ENCODE measurements around the gene MTAP.

Gene MTAP

DNA sequence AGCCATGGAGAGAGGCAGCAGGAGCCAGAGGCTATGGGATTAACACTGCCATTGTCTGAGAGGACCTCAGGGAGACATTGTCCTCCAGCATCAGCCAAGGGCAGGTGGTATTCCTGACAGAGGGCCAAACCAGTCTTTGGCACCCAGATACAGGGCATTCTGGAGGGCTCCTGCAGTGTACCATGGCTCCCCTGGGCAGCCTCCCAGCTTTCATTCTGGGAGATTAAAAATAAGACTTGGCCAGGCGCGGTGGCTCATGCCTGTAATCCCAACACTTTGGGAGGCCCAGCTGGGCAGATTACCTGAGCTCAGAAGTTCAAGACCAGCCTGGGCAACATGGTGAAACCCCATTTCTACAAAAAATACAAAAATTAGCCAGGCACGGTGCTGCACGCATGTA, 4.2 kb downstream of the MTAP start:
- no peak for DNase-seq

DNA sequence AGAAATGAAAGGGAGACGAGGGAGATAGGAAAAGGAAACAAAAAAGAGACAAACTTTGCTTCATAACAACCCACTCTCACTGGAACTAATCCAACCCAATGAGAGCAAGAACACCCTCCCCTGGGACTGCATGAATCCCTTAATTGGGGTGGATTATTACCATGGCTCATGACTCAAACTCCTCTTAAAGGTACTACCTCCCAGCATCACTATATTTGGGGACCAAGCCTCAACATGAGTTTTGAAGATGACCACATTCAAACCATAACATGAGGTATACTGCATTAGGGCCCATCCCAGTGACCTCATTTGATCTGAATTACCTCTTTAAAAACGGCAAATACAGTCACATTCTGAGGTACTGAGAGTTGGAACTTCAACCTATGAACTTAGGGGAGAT, 8.0 kb downstream of the MTAP start:
- DNase-seq = no peak

DNA sequence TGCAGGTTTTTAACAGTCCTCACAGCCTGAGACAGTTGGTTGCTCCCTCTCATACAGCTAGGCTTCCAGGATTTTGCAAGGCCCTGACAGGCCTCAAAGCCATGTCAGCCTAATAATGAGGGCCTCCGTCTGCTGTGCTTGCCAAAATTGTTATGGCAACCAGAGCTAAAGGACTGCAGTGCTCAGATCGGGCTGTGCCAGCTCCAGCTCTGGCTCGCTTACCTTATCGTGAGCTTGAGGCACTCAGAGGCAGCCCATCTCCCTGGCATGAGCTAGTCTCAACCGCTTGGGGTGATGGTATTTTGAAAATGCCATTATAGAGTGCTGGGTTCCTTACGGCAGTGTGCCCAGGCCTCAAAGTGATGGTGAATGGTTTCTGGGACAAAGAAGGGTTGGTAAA, 8.4 kb downstream of the MTAP start:
- no peak for DNase-seq

DNA sequence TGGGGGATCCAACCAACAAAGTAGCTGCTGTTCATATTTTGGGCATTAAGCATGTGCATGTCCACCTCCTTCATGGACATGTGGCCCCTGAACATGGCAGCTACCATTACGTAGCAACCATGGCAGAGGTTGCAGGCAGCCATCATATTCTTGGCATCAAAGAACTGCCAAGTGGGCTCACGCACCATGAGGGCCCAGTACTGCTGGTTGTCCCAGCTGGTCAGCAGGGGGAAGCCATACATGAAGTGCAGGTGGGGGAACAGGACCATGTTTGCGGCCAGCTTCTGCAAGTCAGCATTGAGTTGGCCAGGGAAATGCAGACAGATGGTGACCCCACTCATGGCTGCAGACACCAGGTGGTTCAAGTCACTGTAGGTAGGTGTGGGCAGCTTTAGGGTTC, 9.5 kb downstream of the MTAP start:
- no peak for DNase-seq

DNA sequence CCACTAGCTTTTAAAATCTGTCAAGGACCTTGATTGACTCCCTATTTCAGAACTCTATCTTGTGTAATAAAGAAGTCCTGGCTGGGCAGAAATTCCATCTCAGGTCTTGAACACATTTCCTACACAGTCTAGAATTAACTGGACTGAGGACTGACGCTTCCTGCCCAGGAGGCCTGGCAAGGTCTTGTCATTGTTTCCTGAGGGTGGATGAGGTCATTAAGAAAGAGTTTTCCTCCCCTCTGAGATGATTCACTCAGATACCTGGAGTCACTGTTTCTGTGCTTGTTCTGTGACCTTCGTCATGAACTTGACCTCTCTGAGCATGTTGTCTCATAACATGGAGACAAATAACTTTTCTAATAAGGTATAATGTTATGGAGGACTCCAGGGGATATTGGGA, 10.0 kb downstream of the MTAP start:
- DNase-seq = no peak

DNA sequence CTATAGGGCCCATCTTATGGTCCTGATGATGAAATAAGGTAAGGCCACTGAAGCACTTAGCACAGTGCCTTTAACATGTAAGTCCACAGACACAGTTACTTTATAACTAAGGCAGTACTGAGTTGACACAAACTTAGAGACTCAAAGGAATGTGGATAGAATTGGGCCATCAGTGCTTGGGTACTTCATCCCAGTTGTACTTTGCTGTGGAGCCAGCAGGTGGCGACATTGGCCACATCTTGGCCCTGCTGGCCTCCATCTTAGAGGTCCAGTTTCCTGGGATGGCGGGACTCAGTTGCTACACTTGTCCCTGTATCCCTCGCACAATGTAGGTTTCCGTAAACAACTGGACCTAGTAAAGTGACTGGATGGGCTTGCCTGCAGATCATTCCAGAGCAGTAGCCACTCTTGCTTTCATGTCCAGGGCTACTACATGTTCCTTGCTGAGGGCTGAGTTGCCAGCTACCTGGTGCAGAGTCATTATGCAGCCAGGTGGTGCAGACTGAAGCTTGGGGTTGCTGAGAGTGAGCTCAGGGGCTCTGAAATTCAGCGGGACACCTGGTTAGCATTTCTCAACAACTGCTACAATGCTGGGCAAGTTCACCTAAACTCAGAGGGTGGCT, 10.6 kb downstream of the MTAP start:
- DNase-seq = peak; percentile 46 to 62

DNA sequence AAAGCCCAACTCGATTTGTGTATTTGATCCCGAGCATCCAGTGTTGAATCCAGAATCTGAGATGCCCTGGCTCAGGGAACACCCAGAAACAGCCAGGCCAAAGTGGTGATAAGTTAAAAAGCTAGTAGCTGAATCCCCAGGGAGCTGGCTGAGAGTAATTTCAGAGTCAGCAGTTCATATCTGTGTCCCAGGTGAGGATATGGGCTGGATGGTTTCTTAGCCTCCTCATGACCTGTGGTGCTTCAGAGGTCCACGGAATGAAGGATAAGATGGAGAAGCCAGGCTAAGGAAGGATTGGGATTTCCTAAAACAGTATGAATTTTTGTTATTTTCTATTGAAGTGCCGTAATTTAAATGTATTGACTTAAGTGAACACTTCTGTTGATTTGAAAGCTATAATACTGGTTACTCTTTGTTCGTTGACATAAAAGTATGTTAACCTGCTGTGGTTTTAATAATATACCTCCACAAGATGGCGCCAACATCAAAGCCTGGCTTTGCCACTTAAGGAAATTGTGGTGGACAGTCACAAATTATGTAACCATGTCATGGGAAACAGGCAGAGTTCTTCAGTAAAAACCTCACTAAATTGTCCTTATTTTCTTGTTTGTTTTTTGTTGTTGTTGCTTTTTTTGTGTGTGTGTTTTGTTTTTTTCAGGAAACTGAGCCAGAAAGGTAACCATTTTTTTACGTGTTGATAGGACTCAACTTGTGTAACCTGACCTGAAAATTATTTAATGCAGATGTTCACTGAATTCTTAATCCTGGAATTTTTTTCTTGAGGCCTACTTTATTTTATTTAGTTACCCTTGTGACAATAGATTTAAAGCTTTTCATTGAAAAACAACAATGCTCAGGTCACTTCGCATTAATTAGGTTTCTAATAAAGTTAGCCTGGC, 11.4 kb downstream of the MTAP start:
- DNase-seq = peak; percentile 15 to 69

DNA sequence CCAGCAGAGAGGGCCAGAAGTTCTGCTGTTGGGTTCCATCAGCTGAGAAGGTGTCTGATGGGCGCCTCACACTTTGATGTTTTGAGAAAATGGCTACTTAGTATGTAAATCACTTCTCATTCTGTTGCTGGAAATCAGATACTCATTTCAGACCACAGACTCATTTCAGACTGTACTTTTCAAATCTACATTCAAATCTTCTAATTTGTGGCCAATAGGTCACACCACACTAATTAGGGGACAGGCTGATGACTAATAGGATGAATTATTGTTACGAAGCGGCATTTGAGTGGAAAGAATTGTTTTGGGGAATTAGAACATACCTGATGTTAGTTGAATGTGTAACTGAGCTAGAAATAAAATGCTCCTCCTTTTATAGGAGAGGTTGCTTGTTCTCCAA, 13.2 kb downstream of the MTAP start:
- no peak for DNase-seq

DNA sequence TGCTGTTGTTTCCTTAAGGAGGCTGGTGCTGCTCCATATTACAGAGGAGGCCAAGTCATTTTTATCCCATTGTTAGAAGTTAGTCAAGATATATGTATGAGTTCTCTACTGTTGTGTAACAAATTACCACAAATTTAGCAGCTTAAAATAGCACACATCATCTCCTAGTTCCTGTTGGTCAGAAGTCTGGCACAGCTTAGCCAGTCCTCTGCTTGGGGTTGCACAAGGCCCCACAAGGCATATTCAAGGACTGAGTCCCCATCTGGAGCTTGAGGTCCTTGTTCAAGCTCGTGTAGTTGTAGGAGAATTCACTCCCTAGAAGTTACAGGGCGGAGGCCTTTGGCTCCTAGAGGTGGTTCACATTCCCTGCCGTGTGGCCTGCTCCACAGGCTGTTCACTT, 14.7 kb downstream of the MTAP start:
- DNase-seq = no peak

DNA sequence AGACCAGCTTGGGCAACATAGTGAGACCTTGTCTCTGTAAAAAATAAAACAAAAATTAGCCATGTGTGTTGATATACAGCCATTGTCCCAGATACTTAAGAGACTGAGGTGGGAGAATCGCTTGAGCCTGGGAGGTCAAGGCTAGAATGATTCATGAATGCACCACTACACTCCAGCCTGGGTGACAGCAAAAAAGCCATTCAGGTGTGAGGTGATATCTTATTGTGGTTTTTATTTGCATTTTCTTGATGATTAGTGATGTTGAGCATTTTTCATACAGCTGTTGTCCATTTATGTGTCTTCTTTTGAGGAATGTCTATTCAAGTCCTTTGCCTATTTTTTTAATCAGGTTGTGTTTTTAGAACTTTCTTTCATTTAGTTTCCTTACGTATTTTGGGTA, 23.2 kb downstream of the MTAP start:
- no peak for DNase-seq

DNA sequence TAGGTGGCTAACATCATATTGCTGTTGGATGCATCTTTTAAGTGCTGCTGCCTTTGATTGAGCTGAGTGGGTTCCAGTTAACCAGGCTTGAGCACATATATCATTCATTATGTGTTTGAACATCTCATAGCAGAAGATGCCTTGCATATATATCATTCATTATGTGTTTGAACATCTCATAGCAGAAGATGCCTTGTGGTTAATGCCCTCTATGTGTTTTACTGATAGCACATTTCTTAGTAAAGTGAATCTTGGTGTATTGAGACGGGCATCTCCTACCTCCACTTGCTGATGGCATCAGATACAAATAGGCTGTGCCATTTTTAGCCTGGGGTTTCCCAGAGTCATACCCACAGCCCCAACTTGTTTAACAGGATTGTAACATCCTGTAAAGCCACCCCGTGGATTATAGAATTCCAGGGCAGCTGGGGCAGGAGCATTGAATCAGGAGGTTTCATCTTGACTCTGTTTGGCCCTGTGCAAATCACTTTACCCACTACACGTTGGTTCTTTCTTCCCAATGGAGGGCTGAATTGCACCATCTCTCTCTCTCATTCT, 26.5 kb downstream of the MTAP start:
- no peak for DNase-seq

DNA sequence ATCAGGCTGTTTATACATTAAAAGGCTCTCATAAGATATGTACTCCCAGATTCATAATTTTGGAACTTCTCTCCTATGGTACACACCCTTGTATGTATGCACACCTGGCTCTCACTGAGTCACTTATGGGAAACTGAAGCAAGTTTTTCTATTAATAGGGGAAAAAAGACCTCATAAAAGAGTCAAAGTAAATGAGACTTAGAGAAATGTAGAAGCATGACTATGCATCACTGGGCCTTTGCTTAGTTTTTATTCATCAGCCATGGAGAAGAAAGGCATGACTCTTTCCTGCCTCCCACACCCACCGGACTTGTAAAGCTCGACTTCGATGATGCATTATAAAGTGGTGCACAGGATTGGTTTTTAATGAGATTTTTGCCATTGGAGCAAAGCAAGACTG, 28.2 kb downstream of the MTAP start:
- DNase-seq = no peak

DNA sequence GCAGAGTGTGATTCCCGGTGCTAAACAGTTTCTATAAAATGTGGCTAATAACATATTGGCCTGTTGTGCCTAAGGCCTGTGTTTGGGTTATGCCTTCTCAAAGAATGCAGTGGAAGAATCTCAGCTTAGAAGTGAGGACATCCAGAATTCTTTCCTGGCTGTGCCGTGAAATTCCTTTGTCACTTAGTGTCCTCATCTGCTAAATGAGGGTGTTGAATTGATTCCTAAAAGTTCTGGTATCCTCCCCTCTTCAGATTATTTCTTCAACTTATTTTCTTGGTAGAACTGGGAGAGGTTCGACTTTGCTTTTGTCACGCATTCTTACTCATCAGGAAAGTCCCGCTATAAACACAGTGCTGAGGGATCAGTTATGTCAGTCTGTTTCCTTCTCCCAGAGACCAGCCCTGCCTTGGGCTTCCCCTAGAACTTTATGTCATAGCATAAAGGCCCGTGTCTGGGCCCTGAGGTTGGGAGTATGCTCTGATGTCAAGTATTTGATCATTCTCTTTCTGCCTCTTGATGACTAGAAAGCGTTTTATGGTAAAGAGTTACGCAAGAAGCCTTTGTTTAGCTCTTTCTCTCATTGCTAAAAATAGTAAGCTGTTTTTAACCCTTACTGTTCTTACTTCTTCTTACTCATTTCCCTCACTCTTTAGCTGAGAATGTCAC, 29.5 kb downstream of the MTAP start:
- no peak for DNase-seq

DNA sequence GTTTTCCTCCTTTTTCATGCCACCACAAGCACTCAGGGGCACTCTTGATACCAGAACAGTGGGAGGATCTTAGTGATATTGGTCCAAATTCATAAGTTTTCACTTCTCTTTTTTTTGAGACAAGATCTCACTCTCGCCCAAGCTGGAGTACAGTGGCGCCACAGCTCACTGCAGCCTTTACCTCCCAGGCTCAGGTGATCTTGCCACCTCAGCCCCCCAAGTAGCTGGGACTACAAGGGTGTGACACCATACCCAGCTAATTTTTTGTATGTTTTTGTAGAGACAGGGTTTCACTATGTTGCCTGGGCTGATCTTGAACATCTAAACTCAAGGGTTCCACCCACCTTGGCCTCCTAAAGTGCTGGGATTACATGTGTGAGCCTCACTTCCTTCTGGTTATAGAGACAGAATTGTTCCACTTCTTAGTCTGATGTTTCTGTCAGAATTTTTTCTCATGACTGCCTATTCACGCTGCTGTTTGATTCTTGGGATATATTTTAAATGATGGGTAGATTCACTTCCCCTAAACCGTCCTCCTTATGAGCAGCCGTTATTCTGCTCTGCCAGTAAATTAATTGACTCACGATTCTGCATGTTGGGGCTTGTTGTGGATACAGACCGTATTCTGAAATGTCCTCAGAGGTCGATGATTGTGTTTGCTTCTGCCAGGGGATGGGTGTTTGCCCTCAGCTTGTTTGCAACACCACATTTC, 30.8 kb downstream of the MTAP start:
- no peak for DNase-seq

DNA sequence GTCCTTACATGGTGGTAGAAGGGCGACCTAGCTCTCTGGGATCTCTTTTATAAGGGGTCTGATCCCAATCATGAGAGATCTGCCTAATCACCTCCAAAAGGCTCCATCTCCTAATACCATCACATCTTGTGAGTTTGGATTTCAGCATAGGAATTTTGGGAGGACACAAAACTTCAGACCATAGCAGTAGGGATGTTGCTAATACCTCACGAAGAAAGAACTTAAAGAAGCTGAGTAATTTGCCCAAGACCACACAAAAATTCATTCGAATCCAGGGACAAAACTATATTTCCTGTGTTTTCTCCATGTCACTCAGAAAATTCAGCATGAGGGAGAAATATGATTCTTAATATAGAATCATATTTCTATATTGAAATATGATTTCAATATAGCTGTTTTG, 32.7 kb downstream of the MTAP start:
- DNase-seq = no peak

DNA sequence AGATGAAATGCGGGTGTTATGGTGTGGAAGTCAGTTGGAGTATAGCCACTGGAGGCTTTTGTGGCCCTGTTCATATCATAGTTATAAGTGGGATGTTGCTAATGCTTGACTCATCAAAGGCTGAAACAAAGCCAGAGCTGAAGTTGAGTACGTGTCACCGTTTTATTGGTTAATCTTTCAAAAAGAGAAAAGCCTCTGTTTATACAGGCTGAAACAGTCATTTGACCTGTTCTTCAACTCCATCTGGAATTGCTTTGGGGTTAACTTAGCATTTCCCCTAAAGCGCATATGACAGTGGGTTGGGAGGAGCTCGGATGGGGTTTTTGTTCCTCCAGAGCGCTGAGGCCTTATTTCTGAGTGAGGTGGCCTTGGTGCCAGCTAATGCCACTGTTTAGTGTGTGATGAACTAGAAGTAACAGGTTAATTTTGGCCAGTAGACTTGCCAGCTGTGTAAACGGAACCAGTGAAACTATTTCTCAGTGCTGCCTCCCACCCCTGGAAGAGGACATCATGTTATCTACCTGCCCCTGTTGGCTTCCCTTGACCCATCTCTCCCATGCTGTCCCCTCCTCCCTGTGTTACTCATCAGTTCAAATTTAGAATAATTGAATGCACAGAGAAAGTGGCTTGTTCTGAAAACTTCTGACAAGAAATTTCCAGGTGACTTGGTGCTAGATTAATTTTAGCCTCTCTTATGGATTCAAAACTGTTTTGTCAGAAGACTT, 34.2 kb downstream of the MTAP start:
- no peak for DNase-seq

DNA sequence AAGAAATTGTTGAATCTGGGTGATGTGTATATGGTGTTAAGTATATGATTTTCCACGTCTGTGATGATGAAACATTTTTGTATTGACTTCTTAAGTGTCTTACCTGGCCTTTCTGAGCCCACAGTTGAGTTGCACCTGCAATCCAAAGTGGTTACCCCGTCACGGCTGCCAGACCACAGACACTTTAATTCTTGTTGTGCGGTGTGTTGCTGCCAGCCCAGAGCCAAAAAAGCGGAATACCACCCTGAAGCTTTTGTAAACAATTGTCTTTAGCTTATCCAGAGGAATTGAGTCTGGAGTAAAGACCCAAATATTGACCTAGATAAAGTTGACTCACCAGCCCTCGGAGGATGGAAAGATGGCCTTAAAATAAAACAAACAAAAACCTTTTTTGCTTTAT, 35.1 kb downstream of the MTAP start:
- DNase-seq = no peak

DNA sequence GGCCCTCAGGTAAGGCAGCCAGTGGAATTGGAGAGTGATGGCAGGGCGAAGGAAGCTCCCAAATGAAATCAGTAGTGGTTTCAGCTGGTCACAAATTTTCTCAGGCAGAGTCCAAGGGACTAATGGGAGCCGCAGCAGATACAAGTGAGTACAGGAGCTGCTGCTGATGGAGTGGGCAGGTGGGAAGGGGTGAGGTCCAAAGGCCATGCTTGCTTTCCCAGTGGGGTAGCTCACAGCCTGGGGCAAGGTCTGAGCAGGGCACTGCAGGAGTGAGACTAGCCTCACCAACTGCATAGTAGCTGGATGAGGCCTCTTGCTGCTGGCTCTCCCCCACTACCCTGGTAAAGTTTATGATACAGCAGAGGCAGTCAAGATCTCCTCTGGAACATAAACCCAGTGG, 38.2 kb downstream of the MTAP start:
- no peak for DNase-seq

DNA sequence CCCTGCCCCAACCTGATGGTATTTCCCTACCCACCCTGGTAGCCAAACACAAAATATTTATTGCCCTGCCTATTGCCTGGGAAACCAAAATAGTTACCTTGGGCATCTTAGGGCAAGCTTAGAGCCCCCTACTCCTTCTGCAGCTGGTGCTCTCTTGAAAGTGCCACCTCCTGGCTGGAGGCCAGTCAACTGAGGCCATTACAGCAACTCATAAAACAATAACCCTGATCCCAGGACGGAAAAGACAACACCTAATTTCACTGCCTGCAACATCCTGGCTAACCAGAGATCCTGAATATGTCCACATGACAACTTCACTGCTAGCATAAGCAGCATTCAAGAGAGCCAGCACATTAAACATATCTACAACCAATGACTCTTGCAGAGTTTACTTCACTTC, 38.7 kb downstream of the MTAP start:
- DNase-seq = no peak

DNA sequence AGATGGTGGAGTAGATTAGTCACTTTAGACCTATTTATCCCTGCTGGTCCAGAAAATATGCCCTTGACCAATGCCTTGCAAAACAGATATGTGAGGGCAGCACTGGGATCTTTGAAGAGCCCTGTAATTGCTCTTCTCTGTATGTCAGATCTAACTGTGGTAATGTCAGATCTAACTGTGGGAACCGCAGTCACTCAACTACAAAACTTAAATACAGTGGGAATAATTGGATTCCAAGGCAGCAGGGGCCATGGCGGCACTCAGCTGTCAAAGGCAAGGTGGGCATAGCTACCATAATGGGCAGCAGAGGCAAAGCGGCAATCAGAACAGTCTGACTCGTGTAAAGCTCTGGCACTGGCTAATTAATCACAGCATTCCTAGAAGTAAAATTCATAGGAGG, 46.2 kb downstream of the MTAP start:
- no peak for DNase-seq

DNA sequence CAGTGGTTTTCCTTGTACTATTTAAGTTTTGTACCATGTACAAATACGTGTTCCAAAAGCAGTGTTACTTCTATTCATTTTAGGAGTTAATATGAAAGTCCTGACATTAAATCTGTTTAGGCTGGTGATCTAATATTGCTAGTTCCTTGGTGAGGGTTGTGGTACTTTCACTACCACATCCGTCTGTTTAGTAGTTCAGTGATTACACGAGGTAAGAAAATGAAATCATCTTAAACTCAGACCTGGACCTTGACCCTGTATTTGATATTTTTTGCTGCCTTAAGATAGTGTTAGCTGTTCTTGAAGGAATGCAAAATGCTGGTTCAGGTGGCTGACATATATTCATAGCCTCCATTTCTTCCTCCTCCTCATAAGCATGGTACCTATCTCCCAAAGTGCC, 50.3 kb downstream of the MTAP start:
- no peak for DNase-seq

DNA sequence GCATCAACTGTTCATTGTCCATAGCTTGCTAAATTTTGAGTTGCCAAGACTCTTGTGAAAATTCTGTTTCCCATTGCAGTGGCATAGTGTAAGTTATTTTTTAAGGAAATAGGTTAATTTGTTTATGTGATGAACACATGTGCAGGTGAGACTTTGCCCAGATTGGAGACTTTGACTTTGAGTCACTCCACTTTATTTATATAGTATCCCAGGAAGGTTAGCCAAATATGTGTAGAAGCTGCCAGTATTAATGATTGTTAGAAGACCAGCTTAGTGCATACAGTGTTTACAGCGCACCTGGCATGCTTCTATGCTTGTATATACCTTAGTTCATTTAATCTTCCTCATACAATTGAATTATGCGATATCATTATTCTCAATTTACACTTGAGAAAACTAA, 51.0 kb downstream of the MTAP start:
- no peak for DNase-seq

DNA sequence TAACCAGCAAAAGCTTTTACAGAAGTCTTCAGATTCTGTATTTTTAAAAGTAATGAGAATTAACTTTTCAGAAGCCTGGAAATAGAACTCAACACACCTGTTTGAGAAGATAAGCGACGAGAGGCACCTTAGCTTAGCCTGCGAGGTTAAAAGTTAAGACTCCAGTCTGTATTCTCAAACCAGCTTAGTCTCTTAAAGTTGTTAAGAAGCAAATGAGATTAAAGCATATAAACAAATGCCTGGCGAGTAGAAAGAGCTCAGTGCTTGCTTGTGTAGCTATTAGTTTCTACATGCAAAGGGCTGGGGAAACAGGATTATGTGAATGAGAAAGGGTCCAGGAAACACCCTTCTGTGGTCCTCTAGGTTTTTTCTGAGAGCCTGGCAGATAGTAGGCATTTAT, 51.7 kb downstream of the MTAP start:
- no peak for DNase-seq
